NCI-H1694 (cell line): ENCODE measurements around the gene C12orf42.
A peak's percentile ranks its signal among the peaks of the same experiment; 100 is the strongest.
"Not testable (repeated sequence)": the region's sequence is repeated elsewhere in the genome, so short reads cannot be mapped to it uniquely, and the experiment has no call there.

Experiments used
- DNase-seq: peaks from one replicate; lab custom pipeline; 2025; lab: John Stamatoyannopoulos, UW

Gene C12orf42

GRCh38 chr12:103424849-103425586, 70.8 kb downstream of the C12orf42 start:
- not testable (repeated sequence) for DNase-seq

- DNase-seq = no peak
Measured at GRCh38 chr12:103423516-103423910, 72.3 kb downstream of the C12orf42 start.

- peak; percentile 35 for DNase-seq
Measured at GRCh38 chr12:103422746-103423515, 72.8 kb downstream of the C12orf42 start.

GRCh38 chr12:103422328-103422727, 73.4 kb downstream of the C12orf42 start:
- no peak for DNase-seq

- no peak for DNase-seq
Measured at GRCh38 chr12:103421402-103421801, 74.4 kb downstream of the C12orf42 start.

- peak; percentile 80 for DNase-seq
Measured at GRCh38 chr12:103415681-103416080, 80.1 kb downstream of the C12orf42 start.

- no peak for DNase-seq
Measured at GRCh38 chr12:103401421-103401820, 94.3 kb downstream of the C12orf42 start.

- DNase-seq = no peak
Measured at GRCh38 chr12:103399986-103400385, 95.8 kb downstream of the C12orf42 start.

GRCh38 chr12:103397536-103397935, 98.2 kb downstream of the C12orf42 start:
- DNase-seq = no peak

GRCh38 chr12:103392722-103393121, 103.0 kb downstream of the C12orf42 start:
- DNase-seq = no peak

- DNase-seq = no peak
Measured at GRCh38 chr12:103391103-103391502, 104.7 kb downstream of the C12orf42 start.

- DNase-seq = no peak
Measured at GRCh38 chr12:103387385-103387784, 108.4 kb downstream of the C12orf42 start.

- DNase-seq = no peak
Measured at GRCh38 chr12:103386451-103386850, 109.3 kb downstream of the C12orf42 start.

GRCh38 chr12:103382736-103383346, 112.9 kb downstream of the C12orf42 start:
- no peak for DNase-seq

- DNase-seq = no peak
Measured at GRCh38 chr12:103382119-103382518, 113.6 kb downstream of the C12orf42 start.

- DNase-seq = no peak
Measured at GRCh38 chr12:103379670-103380069, 116.1 kb downstream of the C12orf42 start.

- DNase-seq = no peak
Measured at GRCh38 chr12:103373088-103373523, 122.7 kb downstream of the C12orf42 start.

GRCh38 chr12:103369929-103370328, 125.8 kb downstream of the C12orf42 start:
- DNase-seq = no peak

GRCh38 chr12:103368167-103368566, 127.6 kb downstream of the C12orf42 start:
- DNase-seq = no peak

- DNase-seq = no peak
Measured at GRCh38 chr12:103354403-103354802, 141.4 kb downstream of the C12orf42 start.

GRCh38 chr12:103353913-103354312, 141.9 kb downstream of the C12orf42 start:
- DNase-seq = no peak

GRCh38 chr12:103350116-103350515, 145.7 kb downstream of the C12orf42 start:
- no peak for DNase-seq

GRCh38 chr12:103348935-103349334, 146.8 kb downstream of the C12orf42 start:
- DNase-seq = no peak
